Astrocyte of the spinal cord (primary cell): ENCODE measurements around the gene WDR37.

Experiments used
- DNase-seq: peaks from one replicate; pipeline ENCODE4 v3.0.0; 2011; ENCODE audit warnings: low read depth, low spot score
- H3K4me3 ChIP-seq: 2 replicates; pipeline ENCODE4 v1.5.1; 2011; ENCODE audit warnings: low read depth, mild to moderate bottlenecking, low read length, moderate library complexity
- CTCF ChIP-seq: IDR thresholded peaks from 2 replicates; pipeline ENCODE4 v1.5.1; 2012; ENCODE audit warnings: low read depth, mild to moderate bottlenecking, low read length, inconsistent platforms
- in situ Hi-C: cut with HindIII; loops from 2 replicates; pipeline ENCODE4 v1.10.0; 2017; ENCODE audit warnings: low sequenced_read_pairs

WDR37 gene

GRCh38 chr10:1094112-1095057, 38.2 kb downstream of the WDR37 start:
- no peak for TF ChIP-seq CTCF
- H3K4me3 ChIP-seq: no peak overlapping the region
- in situ Hi-C loops: no loop called here
- no peak for DNase-seq

GRCh38 chr10:1095498-1095897, 39.3 kb downstream of the WDR37 start:
- no peak overlapping the region for H3K4me3 ChIP-seq
- no peak for TF ChIP-seq CTCF
- no peak for DNase-seq
- in situ Hi-C loops: no loop called here

GRCh38 chr10:1096287-1096889, 40.2 kb downstream of the WDR37 start:
- TF ChIP-seq CTCF: no peak
- no peak for DNase-seq
- H3K4me3 ChIP-seq: no peak overlapping the region
- in situ Hi-C loops: no loop called here

- DNase-seq: no peak
- no peak for TF ChIP-seq CTCF
- in situ Hi-C loops: no loop called here
- no peak overlapping the region for H3K4me3 ChIP-seq
Measured at GRCh38 chr10:1097436-1097835, 41.3 kb downstream of the WDR37 start.

- in situ Hi-C loops: no loop called here
- H3K4me3 ChIP-seq: no peak overlapping the region
- no peak for DNase-seq
- no peak for TF ChIP-seq CTCF
Measured at GRCh38 chr10:1100143-1100542, 44.0 kb downstream of the WDR37 start.

- no peak for DNase-seq
- in situ Hi-C loops: no loop called here
- no peak for TF ChIP-seq CTCF
- H3K4me3 ChIP-seq: no peak overlapping the region
Measured at GRCh38 chr10:1100691-1101368, 44.6 kb downstream of the WDR37 start.
